Small intestine (tissue), 16 donors: ENCODE measurements around the gene SPATA6. TPM values are rescaled to one million over a fixed set of nuclear protein-coding genes. Genes with fewer than 3 reads are reported as not detected.
"Not testable (repeated sequence)": the region's sequence is repeated elsewhere in the genome, so short reads cannot be mapped to it uniquely, and the experiment has no call there.

Experiments
- DNase-seq, 2 donors: peaks; one replicate each; pipeline versions ENCODE4 v3.0.0 to v3.0.0-alpha.2; 2013
- FAIRE-seq: peaks from 2 replicates; lab custom pipeline; 2012; peaks lifted over from hg19 to GRCh38; lab: Jason Lieb, UNC
- H3K27ac ChIP-seq, 3 donors: one replicate each; pipeline ENCODE4 v1.5.1; 2013; ENCODE audit warnings: low read length in 2 of 3, mild to moderate bottlenecking in 2 of 3, control low read depth in 1 of 3, inconsistent platforms in 1 of 3, low read depth in 1 of 3, moderate library complexity in 1 of 3
- H3K27me3 ChIP-seq, 3 donors: one replicate each; pipeline ENCODE4 v1.6.1; 2013; ENCODE audit warnings: low read length in 3 of 3, inconsistent platforms in 1 of 3; ENCODE audit not compliant: control insufficient read depth in 3 of 3, insufficient read depth in 3 of 3
- H3K36me3 ChIP-seq, 3 donors: one replicate each; pipeline ENCODE4 v1.6.1; 2013; ENCODE audit warnings: low read length in 3 of 3, inconsistent platforms in 1 of 3, low read depth in 1 of 3, mild to moderate bottlenecking in 1 of 3, moderate library complexity in 1 of 3; ENCODE audit not compliant: control insufficient read depth in 3 of 3, insufficient read depth in 2 of 3
- H3K4me1 ChIP-seq, 3 donors: one replicate each; pipeline ENCODE4 v1.6.1; 2013; ENCODE audit warnings: low read length in 2 of 3, inconsistent platforms in 1 of 3, low read depth in 1 of 3, mild to moderate bottlenecking in 1 of 3, moderate library complexity in 1 of 3; ENCODE audit not compliant: control insufficient read depth in 3 of 3, insufficient read depth in 2 of 3
- H3K4me3 ChIP-seq, 3 donors: one replicate each; pipeline ENCODE4 v1.5.1; 2013; ENCODE audit warnings: low read length in 3 of 3, control low read depth in 1 of 3, inconsistent platforms in 1 of 3, low read depth in 1 of 3, mild to moderate bottlenecking in 1 of 3, moderate library complexity in 1 of 3
- H3K9me3 ChIP-seq, 2 donors: one replicate each; pipeline ENCODE4 v1.6.1; 2013; ENCODE audit warnings: low read depth in 1 of 2, low read length in 1 of 2; ENCODE audit not compliant: control insufficient read depth in 2 of 2, insufficient read depth in 1 of 2
- WGBS, 3 donors: extraction: QIAGEN DNeasy Blood & Tissue Kit; methylation state at CpG; one replicate each; pipeline ENCODE4 v1.1.7; 2013; 5-methylcytosine and 5-hydroxymethylcytosine counted together
- long read RNA-seq, 10 donors: transcript quantifications; one replicate each; lab custom pipeline, GENCODE V29; 2026
- polyA plus RNA-seq, 4 donors: library from polyadenylated mRNA; stranded (reverse) in 3 of 4; unstranded in 1 of 4; fragments of 200-250 nt in 3 of 4; fragments of 120-200 nt in 1 of 4; gene quantifications; one replicate each; pipeline versions ENCODE4 v1.2.1 to v1.2.3, GENCODE V29; 2013
- donor health status: healthy with polysubstance abuse.
- donor health status: control.
- donor health status: control.
- donor health status: Bipolar disorder and iron deficiency.
- donor health status: healthy.

SPATA6 gene
- polyA plus RNA-seq, result 1 to 10 TPM; 2.5 to 6.2 (median 3.1) TPM
- long read RNA-seq, donor 1, result 0 reads
- long read RNA-seq, donor 2, result 0 reads
- long read RNA-seq, donor 3, result 0 reads
- long read RNA-seq, donor 4, result 0 reads
- long read RNA-seq, donor 5, result 0 reads
- long read RNA-seq, donor 6, result 0 reads
- long read RNA-seq, donor 7, result 0 reads
- long read RNA-seq, donor 8, full-length matches to known transcripts, result 1 of 1 reads
- long read RNA-seq, donor 8, partial matches to known transcripts, result 0 of 1 reads
- long read RNA-seq, donor 8, other reads (novel, unspliced or antisense), result 0 of 1 reads
- long read RNA-seq, donor 9, result 0 reads
- long read RNA-seq, donor 10, result 0 reads

DNA sequence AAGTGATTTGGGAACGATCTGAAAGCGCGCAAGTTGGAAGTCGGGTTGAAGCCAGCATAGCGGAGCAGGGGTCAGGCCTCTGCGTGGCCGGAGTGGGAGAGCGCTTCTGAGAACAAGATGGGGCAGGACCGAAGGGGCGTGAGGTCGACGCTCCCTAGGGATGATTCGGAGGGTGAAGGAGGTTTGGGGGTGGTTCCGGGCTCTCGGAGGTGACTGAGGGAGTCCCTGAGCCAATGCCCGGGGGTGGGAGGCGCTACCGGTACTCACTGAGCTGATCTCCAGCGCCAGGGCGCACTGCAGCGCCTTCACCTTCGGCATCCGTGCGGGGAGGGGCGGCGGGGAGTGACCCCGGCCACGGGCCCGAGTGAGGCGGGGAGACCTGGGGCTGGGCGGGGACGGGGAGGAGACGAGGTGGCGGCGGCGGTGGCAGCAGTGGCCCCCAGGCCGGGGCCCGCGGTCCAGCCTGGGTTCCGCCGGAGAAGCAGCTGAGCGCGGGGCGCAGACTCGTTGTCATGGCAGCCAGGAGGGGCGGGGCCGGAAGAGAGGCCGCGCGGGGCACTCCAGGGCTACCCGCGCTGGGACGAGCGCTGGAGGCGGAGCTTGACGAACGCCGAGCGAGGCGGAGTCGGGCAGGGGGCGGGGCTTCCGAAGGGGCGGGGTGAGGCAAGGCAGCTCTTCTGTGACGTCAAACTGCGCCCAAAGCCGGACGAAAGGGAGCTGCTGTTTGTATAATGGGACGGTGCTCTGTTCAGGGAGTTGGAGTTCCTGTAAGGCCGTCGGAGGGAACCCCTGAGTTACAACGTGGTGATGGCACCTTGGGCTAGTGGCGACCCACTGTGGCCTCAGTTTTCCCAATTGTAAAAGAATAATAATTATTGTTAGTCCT lies at the start of gene SPATA6:
TSS of gene SPATA6 (minus strand) at position 514 of the 886 bp plus-strand sequence. CDS start at position 318, 196 bp downstream.
- H3K4me3 ChIP-seq, result peak within 1 kb of the TSS; percentile 75 to 83 (median 76)
- peaks cover 0 to 9% of the 10 kb centered on the region in 2 donors for H3K9me3 ChIP-seq
- no peaks in the 10 kb centered on the region for H3K36me3 ChIP-seq
- no peak for FAIRE-seq
- WGBS, 3 donors, result 1 to 2% (median 1%) methylated on average over 61 to 73 of the region's 73 CpGs
- no peaks in the 10 kb centered on the region for H3K27me3 ChIP-seq
- H3K27ac ChIP-seq, result peak within 1 kb of the TSS; percentile 71 to 93 (median 92)
- peak; percentile 94 to 98 for DNase-seq
- peaks cover 3 to 5% (median 3%) of the 10 kb centered on the region in 3 donors for H3K4me1 ChIP-seq

DNA sequence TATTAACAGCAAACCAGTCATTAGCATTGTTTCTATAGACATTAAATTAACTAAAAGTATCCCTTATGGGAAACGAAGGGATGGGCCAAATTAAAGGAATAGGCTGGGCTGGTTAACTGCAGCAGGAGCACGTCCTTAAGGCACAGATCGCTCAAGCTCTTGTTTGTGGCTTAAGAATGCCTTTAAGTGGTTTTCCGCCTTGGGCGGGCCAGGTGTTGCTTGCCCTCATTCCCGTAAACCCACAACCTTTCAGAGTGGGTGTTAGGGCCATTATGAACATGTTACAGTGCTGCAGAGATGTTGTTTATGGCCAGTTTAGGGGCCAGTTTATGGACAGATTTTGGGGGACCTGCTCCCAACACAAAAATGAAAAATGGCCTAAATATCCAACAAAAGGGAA lies 47.9 kb upstream of the SPATA6 start:
- H3K27me3 ChIP-seq, H3K36me3 ChIP-seq, H3K4me3 ChIP-seq, FAIRE-seq, H3K4me1 ChIP-seq, H3K9me3 ChIP-seq, DNase-seq, H3K27ac ChIP-seq: not testable (repeated sequence)
- 74 to 94% (median 90%) methylated on average over 5 to 6 of the region's 6 CpGs for WGBS, 3 donors

DNA sequence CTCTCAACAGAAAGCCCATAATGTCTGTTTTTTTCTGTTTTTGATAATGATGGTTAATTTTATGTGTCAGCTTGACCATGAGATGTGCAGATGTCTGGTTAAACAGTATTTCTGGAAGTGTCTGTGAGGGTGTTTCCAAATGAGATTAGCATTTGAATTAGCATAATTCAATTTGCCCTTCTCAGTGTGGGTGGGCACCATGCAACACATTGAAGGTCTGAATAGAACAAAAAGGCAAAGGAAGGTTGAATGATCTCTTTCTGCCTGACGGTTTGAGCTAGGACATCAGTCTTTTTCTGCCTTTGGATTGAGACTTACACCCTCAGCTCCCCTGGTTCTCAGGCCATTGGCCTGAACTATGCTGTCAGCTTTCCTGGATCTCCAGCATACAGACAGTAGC lies 34.9 kb upstream of the SPATA6 start:
- DNase-seq (no peak), FAIRE-seq (no peak)
- Histone ChIP-seq H3K27me3 (peaks cover 0 to 3% (median 2%) of the 10 kb centered on the region in 3 donors), H3K4me1 (no peaks in the 10 kb centered on the region), H3K36me3 (no peaks in the 10 kb centered on the region), H3K4me3 (no peak overlapping the region), H3K9me3 (no peaks in the 10 kb centered on the region), H3K27ac (no peak overlapping the region)
- 2 to 44% (median 7%) methylated on average over 1 of the region's 1 CpG for WGBS, 3 donors

DNA sequence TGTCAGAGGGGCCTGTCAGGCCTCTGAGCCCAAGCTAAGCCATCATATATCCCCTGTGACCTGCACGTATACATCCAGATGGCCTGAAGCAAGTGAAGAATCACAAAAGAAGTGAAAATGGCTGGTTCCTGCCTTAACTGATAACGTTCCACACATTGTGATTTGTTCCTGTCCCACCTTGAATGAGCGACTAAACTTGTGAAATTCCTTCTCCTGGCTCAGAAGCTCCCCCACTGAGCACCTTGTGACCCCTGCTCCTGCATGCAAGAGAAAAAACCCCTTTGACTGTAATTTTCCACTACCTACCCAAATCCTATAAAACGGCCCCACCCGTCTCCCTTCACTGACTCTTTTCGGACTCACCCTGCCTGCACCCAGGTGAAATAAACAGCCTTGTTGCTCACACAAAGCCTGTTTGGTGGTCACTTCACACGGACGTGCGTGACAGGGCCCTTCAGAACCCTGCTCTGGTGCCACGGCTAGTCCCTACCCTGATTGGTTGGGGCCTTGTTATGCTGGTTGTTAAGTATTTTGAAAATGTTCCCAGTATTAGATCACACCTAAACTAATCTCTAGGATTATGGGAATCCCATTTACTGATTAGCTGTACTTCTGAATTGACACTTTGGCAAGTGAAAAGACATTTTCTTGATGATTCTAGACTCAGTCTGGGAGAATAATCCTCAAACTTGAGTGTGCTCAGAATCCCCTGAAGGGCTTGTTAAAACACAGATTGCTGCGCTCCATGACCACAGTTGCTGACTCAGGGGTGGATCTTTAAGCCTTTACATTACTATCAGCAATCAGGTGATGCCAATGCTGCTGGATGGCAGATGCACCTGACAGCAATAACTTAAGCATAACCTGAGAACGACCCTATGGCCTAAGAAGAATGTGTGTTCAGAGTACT lies 28.8 kb upstream of the SPATA6 start:
- Histone ChIP-seq H3K4me1 (no peaks in the 10 kb centered on the region), H3K27me3 (peaks cover 0 to 3% (median 0%) of the 10 kb centered on the region in 3 donors), H3K4me3 (no peak overlapping the region), H3K9me3 (no peaks in the 10 kb centered on the region), H3K27ac (no peak overlapping the region), H3K36me3 (no peaks in the 10 kb centered on the region)
- FAIRE-seq (no peak), DNase-seq (peak in 1 of 2 donors; percentile 28)
- WGBS, 3 donors, result 68 to 72% (median 72%) methylated on average over 12 of the region's 12 CpGs

DNA sequence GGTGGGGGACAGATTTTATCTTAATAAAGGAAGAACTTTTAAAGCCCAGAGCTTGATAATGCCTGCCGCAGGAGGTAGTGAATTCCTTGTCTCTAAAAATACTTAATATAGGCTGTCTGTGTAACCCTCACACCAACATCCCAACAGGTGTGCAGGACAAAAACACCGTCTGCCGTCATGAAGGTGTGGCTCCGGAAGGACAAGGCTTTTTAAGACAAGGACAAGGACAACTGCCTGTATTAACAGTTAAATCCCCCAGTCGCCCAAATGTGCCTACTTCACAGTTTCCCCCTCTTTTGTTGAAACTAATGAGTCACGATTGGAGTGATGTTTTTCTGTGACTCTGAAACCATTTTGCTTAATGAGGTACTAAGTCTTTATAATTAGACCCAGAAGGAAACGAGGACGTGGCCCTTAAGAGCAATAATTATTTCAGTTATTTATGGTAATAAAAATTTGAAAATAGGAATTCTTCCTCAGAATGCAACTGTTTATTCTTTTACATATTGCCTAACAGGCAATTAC lies 27.3 kb upstream of the SPATA6 start:
- no peaks in the 10 kb centered on the region for H3K36me3 ChIP-seq
- H3K27ac ChIP-seq, result no peak overlapping the region
- H3K27me3 ChIP-seq, result no peaks in the 10 kb centered on the region
- H3K4me3 ChIP-seq, result no peak overlapping the region
- no peak for FAIRE-seq
- no peaks in the 10 kb centered on the region for H3K9me3 ChIP-seq
- no peak for DNase-seq
- WGBS, 3 donors, result 71 to 84% (median 83%) methylated on average over 8 of the region's 8 CpGs
- H3K4me1 ChIP-seq, result peaks cover 0 to 5% (median 3%) of the 10 kb centered on the region in 3 donors

DNA sequence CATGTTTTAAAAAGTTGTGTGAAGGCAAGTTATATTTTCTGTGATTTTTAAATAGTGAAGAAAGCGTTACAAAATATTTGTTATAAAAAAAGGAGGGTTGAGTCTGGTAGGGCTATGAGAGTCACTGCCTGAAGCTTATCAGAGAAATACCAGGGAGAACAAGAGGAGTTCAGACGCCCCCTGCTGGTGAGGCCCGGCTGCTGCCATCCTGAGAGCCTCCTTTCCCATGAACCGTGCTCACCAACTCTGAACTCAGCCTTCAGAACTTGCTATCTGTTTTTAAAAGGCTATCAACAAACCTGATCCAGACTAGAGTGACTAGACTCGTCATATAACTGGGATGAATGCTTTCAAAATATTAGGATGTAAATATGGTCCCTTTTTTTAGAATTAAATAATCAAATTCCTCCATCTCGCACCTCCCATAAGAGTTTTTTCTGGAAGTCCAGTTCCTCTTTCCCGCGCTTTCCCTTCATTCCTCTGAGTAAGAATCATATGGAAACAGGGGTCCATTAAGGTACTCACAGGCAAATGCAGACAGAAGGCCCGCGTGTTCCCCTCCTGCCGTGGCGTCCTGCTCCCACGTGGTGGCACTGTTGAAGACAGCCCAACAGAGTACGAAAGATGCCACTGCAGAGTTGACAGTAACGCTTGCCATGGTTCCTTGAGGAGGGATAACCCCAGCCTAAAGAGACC lies 26.2 kb upstream of the SPATA6 start:
- Histone ChIP-seq H3K27ac (no peak overlapping the region), H3K27me3 (no peaks in the 10 kb centered on the region), H3K9me3 (no peaks in the 10 kb centered on the region), H3K36me3 (no peaks in the 10 kb centered on the region), H3K4me1 (peaks cover 0 to 16% (median 5%) of the 10 kb centered on the region in 3 donors), H3K4me3 (no peak overlapping the region)
- 15 to 22% (median 21%) methylated on average over 15 of the region's 15 CpGs for WGBS, 3 donors
- DNase-seq, result peak; percentile 78 to 89
- FAIRE-seq, result no peak

DNA sequence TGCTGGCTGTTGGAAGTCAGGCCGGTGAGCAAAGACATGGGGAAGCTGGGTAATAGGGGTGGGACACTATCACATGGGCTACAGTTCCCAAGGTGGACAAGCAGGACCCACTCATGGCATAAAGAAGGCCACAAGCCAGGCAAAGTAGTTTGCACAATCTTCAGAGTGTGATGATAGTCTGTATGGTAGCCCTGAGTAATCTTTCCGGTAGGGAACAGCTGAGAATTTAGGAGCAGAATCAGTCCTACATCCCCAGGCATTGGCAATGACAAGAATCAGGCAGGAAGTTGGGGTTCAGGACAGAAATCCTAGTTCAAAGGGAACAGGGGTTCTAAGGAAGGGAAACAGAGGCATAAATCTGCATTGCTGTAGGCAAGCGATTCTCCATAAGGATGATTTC lies 23.9 kb upstream of the SPATA6 start:
- FAIRE-seq (no peak), DNase-seq (no peak)
- H3K9me3 ChIP-seq, result no peaks in the 10 kb centered on the region
- WGBS, 3 donors, result 93 to 100% (median 94%) methylated on average over 3 of the region's 3 CpGs
- H3K27ac ChIP-seq, result no peak overlapping the region
- H3K4me1 ChIP-seq, result peaks cover 0 to 21% (median 8%) of the 10 kb centered on the region in 3 donors
- no peaks in the 10 kb centered on the region for H3K36me3 ChIP-seq
- no peaks in the 10 kb centered on the region for H3K27me3 ChIP-seq
- no peak overlapping the region for H3K4me3 ChIP-seq
